Keratinocyte (primary cell): ENCODE results near the gene ADARB2. TPM values are rescaled to one million over a fixed set of nuclear protein-coding genes. Genes with fewer than 3 reads are reported as not detected.

Source experiments
- DNase-seq: peaks from one replicate; pipeline ENCODE4 v3.0.0-alpha.2; 2011; ENCODE audit warnings: low read depth, missing footprints, low spot score
- FAIRE-seq: peaks from 2 replicates; lab custom pipeline; 2011; peaks lifted over from hg19 to GRCh38; lab: Jason Lieb, UNC
- H2AFZ ChIP-seq: 2 replicates; pipeline ENCODE4 v1.6.0; 2012; ENCODE audit warnings: low read length, control low read depth, inconsistent platforms; ENCODE audit not compliant: control insufficient read depth
- H3K27ac ChIP-seq: 2 replicates; pipeline ENCODE4 v1.5.1; 2011; ENCODE audit warnings: low read length; ENCODE audit not compliant: control insufficient read depth, insufficient read depth
- H3K27me3 ChIP-seq: 3 replicates; pipeline ENCODE4 v1.6.0; 2011; ENCODE audit warnings: low read length; ENCODE audit not compliant: control insufficient read depth, insufficient read depth; ENCODE audit errors: extremely low read depth
- H3K36me3 ChIP-seq, 2 experiments: 2 replicates in 1 of 2; 3 replicates in 1 of 2; pipeline ENCODE4 v1.5.1; 2011; ENCODE audit warnings: low read length in 2 of 2, mild to moderate bottlenecking in 1 of 2; ENCODE audit not compliant: control insufficient read depth in 2 of 2, insufficient read depth in 2 of 2; ENCODE audit errors: extremely low read depth in 1 of 2
- H3K4me1 ChIP-seq: 3 replicates; pipeline ENCODE4 v1.5.1; 2011; ENCODE audit warnings: low read length; ENCODE audit not compliant: control insufficient read depth, insufficient read depth; ENCODE audit errors: extremely low read depth
- H3K4me2 ChIP-seq: 3 replicates; pipeline ENCODE4 v1.6.0; 2011; ENCODE audit warnings: low read depth, low read length; ENCODE audit not compliant: control insufficient read depth, insufficient read depth; ENCODE audit errors: extremely low read depth
- H3K4me3 ChIP-seq, 3 experiments: fragments of 200-600 bp in 1 of 3; sonication (generic) in 1 of 3; 2 replicates in 2 of 3; 3 replicates in 1 of 3; pipeline ENCODE4 v1.5.1; 2011 to 2016; ENCODE audit warnings: low read length in 3 of 3, mild to moderate bottlenecking in 3 of 3, control low read depth in 2 of 3, inconsistent platforms in 1 of 3, low read depth in 1 of 3, mixed read lengths in 1 of 3, mixed run types in 1 of 3, moderate library complexity in 1 of 3; ENCODE audit not compliant: control insufficient read depth in 2 of 3, insufficient read depth in 2 of 3; ENCODE audit errors: extremely low read depth in 1 of 3
- H3K79me2 ChIP-seq: 2 replicates; pipeline ENCODE4 v1.6.0; 2012; ENCODE audit warnings: low read length; ENCODE audit not compliant: control insufficient read depth, insufficient read depth
- H3K9ac ChIP-seq: 3 replicates; pipeline ENCODE4 v1.6.0; 2011; ENCODE audit warnings: low read length; ENCODE audit not compliant: control insufficient read depth, insufficient read depth; ENCODE audit errors: extremely low read depth
- H3K9me1 ChIP-seq: 3 replicates; pipeline ENCODE4 v1.6.0; 2011; ENCODE audit warnings: low read length; ENCODE audit not compliant: control insufficient read depth, insufficient read depth; ENCODE audit errors: extremely low read depth
- H3K9me3 ChIP-seq: 2 replicates; pipeline ENCODE4 v1.5.1; 2012; ENCODE audit warnings: low read depth, low read length; ENCODE audit not compliant: control insufficient read depth
- H4K20me1 ChIP-seq: 3 replicates; pipeline ENCODE4 v1.6.0; 2011; ENCODE audit warnings: low read length; ENCODE audit not compliant: control insufficient read depth, insufficient read depth; ENCODE audit errors: extremely low read depth
- CTCF ChIP-seq, 3 experiments: IDR thresholded peaks in 1 of 3; conservative IDR thresholded peaks in 1 of 3; optimal IDR thresholded peaks in 1 of 3; 2 replicates in 2 of 3; 3 replicates in 1 of 3; pipeline versions ENCODE3 to v1.5.1; 2011; ENCODE audit warnings: low read length in 3 of 3, mild to moderate bottlenecking in 3 of 3, moderate library complexity in 2 of 3, control low read depth in 1 of 3, inconsistent platforms in 1 of 3; ENCODE audit not compliant: insufficient read depth in 2 of 3; ENCODE audit errors: extremely low read depth in 1 of 3
- EZH2 ChIP-seq: IDR thresholded peaks from one replicate; pipeline ENCODE4 v1.6.1; 2012; ENCODE audit warnings: inconsistent platforms, mild to moderate bottlenecking, low read length, moderate library complexity
- dilution Hi-C: fragments of 300-500 bp; cut with MboI; formaldehyde crosslinking; loops from one replicate; pipeline ENCODE4 v1.7.0; 2020; ENCODE audit warnings: low sequenced_read_pairs; ENCODE audit not compliant: extremely low pct_ligation_motif_present
- polyA plus RNA-seq, 5 experiments: library from polyadenylated mRNA; depleted of rRNA in 3 of 5; stranded (reverse) in 3 of 5; stranded (forward) in 1 of 5; unstranded in 1 of 5; fragments of >200 nt; gene quantifications; 1 replicate in 1 of 5; 2 replicates in 3 of 5; 3 replicates in 1 of 5; pipeline versions ENCODE4 v1.2.1 to v1.2.3, GENCODE V29; 2011 to 2012; ENCODE audit warnings: missing spikeins in 2 of 5, low read depth in 1 of 5, low replicate concordance in 1 of 5

The ADARB2 gene
- polyA plus RNA-seq, 1 donor (not counting 4 experiments of a cell fraction or from before 2014, with no cell fraction given): not detected

- Histone ChIP-seq H3K27me3 (no peaks in the 10 kb centered on the region), H3K9me1 (no peaks in the 10 kb centered on the region), H3K36me3 (no peaks in the 10 kb centered on the region), H3K79me2 (no peaks in the 10 kb centered on the region), H3K4me2 (no peak overlapping the region), H3K9ac (no peak overlapping the region), H3K27ac (no peak overlapping the region), H4K20me1 (no peaks in the 10 kb centered on the region), H3K9me3 (no peaks in the 10 kb centered on the region), H3K4me1 (no peaks in the 10 kb centered on the region), H3K4me3 (no peak overlapping the region), H2AFZ (no peak overlapping the region)
- no peak for FAIRE-seq
- TF ChIP-seq CTCF (optimal IDR thresholded peaks at IDR 0.05 in 1 of 3, IDR thresholded peaks at IDR 0.05 in 1 of 3, conservative IDR thresholded peaks at IDR 0.05 in 1 of 3; ENCODE audit: extremely low read depth in 1 of 3, insufficient read depth in 2 of 3, low read length in 3 of 3) (no peak), EZH2 (no peak)
- dilution Hi-C loops: no loop called here
- DNase-seq: no peak
These were observed 557.1 kb downstream of the ADARB2 start for GRCh38 chr10:1180071-1180730.

GRCh38 chr10:1179346-1180070, 557.8 kb downstream of the ADARB2 start:
- Histone ChIP-seq H3K27me3 (no peaks in the 10 kb centered on the region), H4K20me1 (no peaks in the 10 kb centered on the region), H3K9ac (no peak overlapping the region), H2AFZ (no peak overlapping the region), H3K4me1 (no peaks in the 10 kb centered on the region), H3K79me2 (no peaks in the 10 kb centered on the region), H3K4me3 (no peak overlapping the region), H3K9me1 (no peaks in the 10 kb centered on the region), H3K36me3 (no peaks in the 10 kb centered on the region), H3K9me3 (no peaks in the 10 kb centered on the region), H3K4me2 (no peak overlapping the region), H3K27ac (no peak overlapping the region)
- DNase-seq: no peak
- FAIRE-seq: no peak
- dilution Hi-C loops: no loop called here
- TF ChIP-seq CTCF (optimal IDR thresholded peaks at IDR 0.05 in 1 of 3, IDR thresholded peaks at IDR 0.05 in 1 of 3, conservative IDR thresholded peaks at IDR 0.05 in 1 of 3; ENCODE audit: extremely low read depth in 1 of 3, insufficient read depth in 2 of 3, low read length in 3 of 3) (no peak), EZH2 (no peak)
